IMR-90 (cell line): ENCODE measurements around the gene PAX3. TPM values are rescaled to one million over a fixed set of nuclear protein-coding genes. Genes with fewer than 3 reads are reported as not detected.

Experiments used
- ATAC-seq: fragments of 200-7000 bp; cut with Tn5 transposase; 2 replicates; pipeline ENCODE4 v1.9.1; 2020; ENCODE audit warnings: low read depth, mild to moderate bottlenecking, moderate library complexity
- BruUV-seq: library from RNA; stranded (reverse); fragments of 400-500 nt; replicated peaks from 2 replicates; lab custom pipeline; 2021; lab: Mats Ljungman, UMichigan
- CTCF ChIA-PET: fragments of 300-600 bp; formaldehyde crosslinking; extraction: SDS; loops from one replicate; lab custom pipeline; 2021; ENCODE audit warnings: antibody characterized with exemption; lab: Yijun Ruan, JAX
- POLR2A ChIA-PET: fragments of 300-600 bp; sonication (Branson Sonifier 250); formaldehyde crosslinking; loops from one replicate; lab custom pipeline; 2022; ENCODE audit warnings: antibody characterized with exemption; ENCODE audit not compliant: unreplicated experiment; lab: Charles Lee
- DNase-seq: peaks from one replicate; pipeline ENCODE4 v3.0.0; 2013
- H2AFZ ChIP-seq: replicated peaks from 2 replicates; pipeline ENCODE3; 2013; ENCODE audit warnings: low read length, mild to moderate bottlenecking; ENCODE audit not compliant: poor library complexity
- H2AK5ac ChIP-seq: 2 replicates; pipeline ENCODE4 v1.6.1; 2013; ENCODE audit warnings: low read depth, low read length, inconsistent platforms
- H2AK9ac ChIP-seq: replicated peaks from 2 replicates; pipeline ENCODE3; 2013; ENCODE audit warnings: mild to moderate bottlenecking, low read depth, low read length, moderate library complexity; ENCODE audit not compliant: poor library complexity
- H2BK120ac ChIP-seq: 2 replicates; pipeline ENCODE4 v1.6.1; 2013; ENCODE audit warnings: low read depth, low read length, inconsistent platforms
- H2BK15ac ChIP-seq: 3 replicates; pipeline ENCODE4 v1.6.1; 2013; ENCODE audit warnings: low read depth, low read length, inconsistent platforms
- H2BK20ac ChIP-seq: 2 replicates; pipeline ENCODE4 v1.6.1; 2013; ENCODE audit warnings: low read depth, mild to moderate bottlenecking, inconsistent platforms, low read length, moderate library complexity
- H2BK5ac ChIP-seq: 2 replicates; pipeline ENCODE4 v1.6.1; 2013; ENCODE audit warnings: mild to moderate bottlenecking, low read depth, low read length, inconsistent platforms; ENCODE audit not compliant: poor library complexity, severe bottlenecking
- H3K14ac ChIP-seq: replicated peaks from 2 replicates; pipeline ENCODE4 v1.6.1; 2013; ENCODE audit warnings: low read depth, low read length, inconsistent platforms
- H3K18ac ChIP-seq: 2 replicates; pipeline ENCODE4 v1.6.1; 2013; ENCODE audit warnings: low read depth, low read length, control low read depth
- H3K23ac ChIP-seq: 2 replicates; pipeline ENCODE4 v1.6.1; 2013; ENCODE audit warnings: low read depth, low read length, inconsistent platforms
- H3K27ac ChIP-seq: 2 replicates; pipeline ENCODE4 v1.5.1; 2013; ENCODE audit warnings: mild to moderate bottlenecking, control low read depth, low read length; ENCODE audit not compliant: insufficient read depth
- H3K27me3 ChIP-seq: 2 replicates; pipeline ENCODE4 v1.6.1; 2013; ENCODE audit warnings: low read length; ENCODE audit not compliant: control insufficient read depth, insufficient read depth
- H3K36me3 ChIP-seq: 2 replicates; pipeline ENCODE4 v1.6.1; 2013; ENCODE audit warnings: low read length, mixed read lengths; ENCODE audit not compliant: control insufficient read depth, insufficient read depth
- H3K4ac ChIP-seq: 2 replicates; pipeline ENCODE4 v1.6.1; 2013; ENCODE audit warnings: low read depth, low read length, inconsistent platforms
- H3K4me1 ChIP-seq: 2 replicates; pipeline ENCODE4 v1.6.1; 2013; ENCODE audit warnings: low read length, mixed read lengths; ENCODE audit not compliant: control insufficient read depth, insufficient read depth
- H3K4me2 ChIP-seq: 2 replicates; pipeline ENCODE4 v1.6.1; 2013; ENCODE audit warnings: low read depth, mild to moderate bottlenecking, control low read depth, low read length, moderate library complexity
- H3K4me3 ChIP-seq: 2 replicates; pipeline ENCODE4 v1.5.1; 2013; ENCODE audit warnings: low read depth, mild to moderate bottlenecking, control low read depth, low read length, moderate library complexity; ENCODE audit not compliant: insufficient read depth
- H3K56ac ChIP-seq: 2 replicates; pipeline ENCODE4 v1.6.1; 2013; ENCODE audit warnings: low read length, inconsistent platforms; ENCODE audit not compliant: insufficient read depth; ENCODE audit errors: extremely low read depth
- H3K79me1 ChIP-seq, 2 experiments: 2 replicates each; pipeline ENCODE4 v1.6.1; 2013; ENCODE audit warnings: low read length in 2 of 2, inconsistent platforms in 1 of 2, low read depth in 1 of 2
- H3K9ac ChIP-seq: 2 replicates; pipeline ENCODE4 v1.6.1; 2013; ENCODE audit warnings: low read depth, low read length, control low read depth
- H3K9me1 ChIP-seq: 2 replicates; pipeline ENCODE4 v1.6.1; 2013; ENCODE audit warnings: low read length, inconsistent platforms; ENCODE audit not compliant: insufficient read depth
- H3K9me3 ChIP-seq: 2 replicates; pipeline ENCODE4 v1.6.1; 2013; ENCODE audit warnings: low read length; ENCODE audit not compliant: control insufficient read depth, insufficient read depth
- H4K20me1 ChIP-seq: 2 replicates; pipeline ENCODE4 v1.6.1; 2013; ENCODE audit warnings: low read length, inconsistent platforms; ENCODE audit not compliant: insufficient read depth
- H4K5ac ChIP-seq: 2 replicates; pipeline ENCODE4 v1.6.1; 2013; ENCODE audit warnings: mild to moderate bottlenecking, low read depth, low read length, control low read depth
- H4K8ac ChIP-seq, 2 experiments: 2 replicates each; pipeline ENCODE4 v1.6.1; 2013; ENCODE audit warnings: low read depth in 2 of 2, low read length in 2 of 2, control low read depth in 1 of 2, inconsistent platforms in 1 of 2
- H4K91ac ChIP-seq: 2 replicates; pipeline ENCODE4 v1.6.1; 2013; ENCODE audit warnings: low read depth, low read length, inconsistent platforms; ENCODE audit not compliant: insufficient read depth
- BHLHE40 ChIP-seq: fragments of 150-350 bp; IDR thresholded peaks from 2 replicates; pipeline ENCODE4 v1.6.1; 2016; ENCODE audit warnings: mild to moderate bottlenecking, low read depth, low read length
- CEBPB ChIP-seq: IDR thresholded peaks from 2 replicates; pipeline ENCODE4 v1.6.1; 2012; ENCODE audit warnings: low read depth, low read length, improper control_type of control experiment
- CHD1 ChIP-seq: IDR thresholded peaks from 2 replicates; pipeline ENCODE4 v1.6.1; 2012; ENCODE audit warnings: low read depth, low read length, improper control_type of control experiment
- CTCF ChIP-seq: conservative IDR thresholded peaks from 2 replicates; pipeline ENCODE4 v1.5.1; 2012; ENCODE audit warnings: mild to moderate bottlenecking, low read depth, low read length, improper control_type of control experiment
- ELK1 ChIP-seq: fragments of 150-350 bp; IDR thresholded peaks from 2 replicates; pipeline ENCODE4 v1.6.1; 2016; ENCODE audit warnings: low read depth, mild to moderate bottlenecking, low read length, moderate library complexity, borderline replicate concordance
- FOS ChIP-seq: fragments of 150-350 bp; IDR thresholded peaks from 2 replicates; pipeline ENCODE4 v1.6.1; 2016; ENCODE audit warnings: low read depth, low read length
- MAFK ChIP-seq: IDR thresholded peaks from 2 replicates; pipeline ENCODE4 v1.6.1; 2012; ENCODE audit warnings: low read depth, low read length, improper control_type of control experiment
- MAZ ChIP-seq: IDR thresholded peaks from 2 replicates; pipeline ENCODE4 v1.6.1; 2012; ENCODE audit warnings: low read depth, mild to moderate bottlenecking, low read length, improper control_type of control experiment, moderate library complexity, borderline replicate concordance
- MXI1 ChIP-seq: IDR thresholded peaks from 2 replicates; pipeline ENCODE4 v1.6.1; 2012; ENCODE audit warnings: low read depth, mild to moderate bottlenecking, low read length, moderate library complexity, borderline replicate concordance
- NFE2L2 ChIP-seq: fragments of 150-350 bp; IDR thresholded peaks from 2 replicates; pipeline ENCODE4 v1.6.1; 2016; ENCODE audit warnings: low read depth, mild to moderate bottlenecking, low read length
- POLR2A ChIP-seq: IDR thresholded peaks from 2 replicates; pipeline ENCODE4 v1.6.1; 2012; ENCODE audit warnings: mild to moderate bottlenecking, low read depth, low read length
- RAD21 ChIP-seq: IDR thresholded peaks from 2 replicates; pipeline ENCODE4 v1.6.1; 2012; ENCODE audit warnings: low read length, improper control_type of control experiment
- RCOR1 ChIP-seq: IDR thresholded peaks from 2 replicates; pipeline ENCODE4 v1.6.1; 2012; ENCODE audit warnings: mild to moderate bottlenecking, low read length, improper control_type of control experiment; ENCODE audit not compliant: insufficient replicate concordance
- RFX5 ChIP-seq: IDR thresholded peaks from 2 replicates; pipeline ENCODE4 v1.8.0; 2012; ENCODE audit warnings: low read depth, mild to moderate bottlenecking, low read length, moderate library complexity
- SMC3 ChIP-seq: fragments of 150-350 bp; IDR thresholded peaks from 2 replicates; pipeline ENCODE4 v1.6.1; 2016; ENCODE audit warnings: low read depth, mild to moderate bottlenecking, antibody characterized with exemption, low read length, moderate library complexity
- USF2 ChIP-seq: fragments of 150-350 bp; IDR thresholded peaks from 2 replicates; pipeline ENCODE4 v1.6.1; 2017; ENCODE audit warnings: mild to moderate bottlenecking, antibody characterized with exemption, low read length, low read depth
- WGBS, 2 experiments: methylation state at CpG; one replicate each; pipeline versions ENCODE4 v1.1.5 to v1.1.7; 2013; ENCODE audit warnings: missing lambda C conversion rate in 2 of 2; ENCODE audit not compliant: insufficient read length in 1 of 2; ENCODE audit errors: extremely low coverage in 2 of 2; 5-methylcytosine and 5-hydroxymethylcytosine counted together
- dilution Hi-C: fragments of 300-500 bp; cut with HindIII; formaldehyde crosslinking; loops from one replicate; pipeline ENCODE4 v1.14.3; 2018; ENCODE audit warnings: low sequenced_read_pairs; ENCODE audit not compliant: unreplicated experiment
- in situ Hi-C: fragments of 300-500 bp; cut with MboI; formaldehyde crosslinking; loops from 3 replicates; pipeline ENCODE4 v1.14.3; 2019; ENCODE audit warnings: low sequenced_read_pairs, inconsistent platforms, mixed read lengths
- intact Hi-C: fragments of 100-400 bp; cut with micrococcal nuclease; formaldehyde crosslinking; loops from 2 replicates; pipeline ENCODE4 v1.10.0; 2022
- polyA plus RNA-seq, 3 experiments: library from polyadenylated mRNA; depleted of rRNA; stranded (reverse); fragments of >200 nt; gene quantifications; 2 replicates each; pipeline ENCODE4 v1.2.3, GENCODE V29; 2012; ENCODE audit warnings: low replicate concordance in 1 of 3
- total RNA-seq: library from RNA; depleted of rRNA; stranded (reverse); fragments of >200 nt; gene quantifications from 2 replicates; pipeline ENCODE4 v1.2.3, GENCODE V29; 2012

Gene PAX3
- total and polyA plus RNA-seq, 2 of the 4 experiments (the other 2 are of a cell fraction): not detected

- no peak overlapping the region for H3K23ac ChIP-seq
- no peak overlapping the region for H2BK5ac ChIP-seq
- DNase-seq: no peak
- POLR2A ChIA-PET: no interaction called here
- H3K4me3 ChIP-seq: no peak overlapping the region
- BruUV-seq: no TSS peak
- H4K20me1 ChIP-seq: no peaks in the 10 kb centered on the region
- H3K4ac ChIP-seq: no peak overlapping the region
- H2AFZ ChIP-seq: no peak overlapping the region
- no peak overlapping the region for H3K56ac ChIP-seq
- dilution Hi-C loops: no loop called here
- no peak overlapping the region for H4K5ac ChIP-seq
- no peak overlapping the region; the same call in 1 of the 2 replicates for H3K4me2 ChIP-seq
- no peak overlapping the region for H2BK15ac ChIP-seq
- no peak overlapping the region for H2AK9ac ChIP-seq
- H2BK120ac ChIP-seq: no peak overlapping the region
- H3K4me1 ChIP-seq: no peaks in the 10 kb centered on the region; the same call in 1 of the 2 replicates
- intact Hi-C loops: no loop called here
- TF ChIP-seq SMC3 (no peak), ELK1 (no peak), BHLHE40 (no peak), FOS (no peak), RCOR1 (no peak), CHD1 (no peak), RAD21 (no peak), MXI1 (no peak), MAFK (no peak), USF2 (no peak), MAZ (no peak), POLR2A (no peak), CEBPB (no peak), NFE2L2 (no peak), CTCF (no peak), RFX5 (no peak)
- H2BK20ac ChIP-seq: no peak overlapping the region
- no peak overlapping the region for H4K91ac ChIP-seq
- H2AK5ac ChIP-seq: no peak overlapping the region
- in situ Hi-C loops: no loop called here
- H4K8ac ChIP-seq: no peak overlapping the region
- ATAC-seq: no peak
- no peaks in the 10 kb centered on the region for H3K36me3 ChIP-seq
- H3K9ac ChIP-seq: no peak overlapping the region
- no peaks in the 10 kb centered on the region for H3K79me1 ChIP-seq
- H3K27ac ChIP-seq: no peak overlapping the region
- H3K14ac ChIP-seq: no peak overlapping the region
- peaks cover 2% of the 10 kb centered on the region for H3K9me3 ChIP-seq
- H3K9me1 ChIP-seq: no peaks in the 10 kb centered on the region
- H3K18ac ChIP-seq: no peak overlapping the region
- 0% methylated on average over 7 of the region's 45 CpGs; no CpG with 5 or more reads in 1 of the 2 experiments for WGBS, 2 experiments
- CTCF ChIA-PET: no interaction called here
- H3K27me3 ChIP-seq: peaks cover 72% of the 10 kb centered on the region
Observed at GRCh38 chr2:222290736-222291484, 7.9 kb downstream of the PAX3 start.
